SKM-1 (cell line): ENCODE measurements around the gene WNT9A.

Experiments used
- DNase-seq: peaks from one replicate; lab custom pipeline; 2025; ENCODE audit not compliant: unreplicated experiment; lab: John Stamatoyannopoulos, UW

The WNT9A gene

GRCh38 chr1:227925582-227926198 is 22.0 kb downstream of the WNT9A start:
- DNase-seq = no peak

GRCh38 chr1:227924833-227925574 is 22.7 kb downstream of the WNT9A start:
- no peak for DNase-seq

GRCh38 chr1:227924168-227924832 is 23.4 kb downstream of the WNT9A start:
- no peak for DNase-seq

GRCh38 chr1:227923353-227924167 is 24.2 kb downstream of the WNT9A start:
- DNase-seq = no peak

GRCh38 chr1:227922501-227923352 is 25.0 kb downstream of the WNT9A start:
- no peak for DNase-seq

- no peak for DNase-seq
These were observed 26.1 kb downstream of the WNT9A start for GRCh38 chr1:227921461-227922185.

- DNase-seq = no peak
These were observed 26.8 kb downstream of the WNT9A start for GRCh38 chr1:227920896-227921295.

- DNase-seq = no peak
These were observed 27.3 kb downstream of the WNT9A start for GRCh38 chr1:227920426-227920825.

- DNase-seq = no peak
These were observed 27.8 kb downstream of the WNT9A start for GRCh38 chr1:227919906-227920305.

- no peak for DNase-seq
These were observed 29.0 kb downstream of the WNT9A start for GRCh38 chr1:227918736-227919135.

- no peak for DNase-seq
These were observed 29.5 kb downstream of the WNT9A start for GRCh38 chr1:227918083-227918700.

- no peak for DNase-seq
These were observed 30.4 kb downstream of the WNT9A start for GRCh38 chr1:227917081-227917950.

- DNase-seq = no peak
These were observed 31.1 kb downstream of the WNT9A start for GRCh38 chr1:227916655-227917054.

- DNase-seq = no peak
These were observed 31.9 kb downstream of the WNT9A start for GRCh38 chr1:227915564-227916553.

GRCh38 chr1:227914801-227915563 is 32.8 kb downstream of the WNT9A start:
- DNase-seq = no peak
